SK-N-SH treated with all-trans-retinoic acid at 6 μM for 48 hours (cell line): ENCODE results near the gene CCR9.

ENCODE experiments used
- ARNTL ChIP-seq: fragments of 450-650 bp; formaldehyde crosslinking; IDR thresholded peaks from 2 replicates; pipeline ENCODE4 v1.5.0; 2020; ENCODE audit warnings: low read depth, mild to moderate bottlenecking, moderate library complexity, borderline replicate concordance
- BACH2 ChIP-seq: fragments of 250-450 bp; sonication (Bioruptor Pico); IDR thresholded peaks from 2 replicates; pipeline ENCODE4 v1.9.0; 2021; ENCODE audit warnings: mild to moderate bottlenecking, borderline replicate concordance
- CSRNP3 ChIP-seq: fragments of 250-450 bp; sonication (Bioruptor Pico); IDR thresholded peaks from 2 replicates; pipeline ENCODE4 v1.5.1; 2021; ENCODE audit warnings: mild to moderate bottlenecking, moderate library complexity
- PATZ1 ChIP-seq: fragments of 250-450 bp; sonication (Bioruptor Pico); IDR thresholded peaks from 2 replicates; pipeline ENCODE4 v1.8.0; 2020; ENCODE audit warnings: mild to moderate bottlenecking, moderate library complexity, borderline replicate concordance
- RARB ChIP-seq: fragments of 250-450 bp; sonication (Bioruptor Pico); IDR thresholded peaks from 2 replicates; pipeline ENCODE4 v1.8.0; 2021; ENCODE audit warnings: mild to moderate bottlenecking, moderate library complexity
- SNAI2 ChIP-seq: fragments of 250-450 bp; sonication (Bioruptor Pico); IDR thresholded peaks from 2 replicates; pipeline ENCODE4 v1.5.0; 2020; ENCODE audit warnings: mild to moderate bottlenecking, moderate library complexity
- ZNF70 ChIP-seq: fragments of 450-650 bp; formaldehyde crosslinking; IDR thresholded peaks from 2 replicates; pipeline ENCODE4 v1.5.0; 2020; ENCODE audit warnings: mild to moderate bottlenecking, moderate library complexity

- TF ChIP-seq ZNF70 (CRISPR knock-in tag) (no peak), RARB (no peak), ARNTL (no peak), SNAI2 (no peak), PATZ1 (CRISPR knock-in tag) (no peak), BACH2 (CRISPR knock-in tag) (no peak), CSRNP3 (CRISPR knock-in tag) (no peak)
Measured at GRCh38 chr3:45938864-45939263, 52.5 kb downstream of the CCR9 start.
